Esophagus squamous epithelium (tissue), 4 donors: ENCODE results near the gene AHDC1.

ENCODE experiments used
- CTCF ChIP-seq, 6 experiments: fragments of 450-650 bp in 4 of 6; fragments of 200-600 bp in 2 of 6; sonication (generic) in 2 of 6; IDR thresholded peaks; one replicate each; pipeline ENCODE4 v1.5.1; 2016 to 2019; ENCODE audit warnings: antibody characterized with exemption in 6 of 6, mild to moderate bottlenecking in 4 of 6, moderate library complexity in 4 of 6
- POLR2A ChIP-seq, 4 donors: fragments of 450-650 bp; IDR thresholded peaks; one replicate each; pipeline ENCODE4 v1.6.1; 2017; ENCODE audit warnings: antibody characterized with exemption in 4 of 4, mild to moderate bottlenecking in 4 of 4, moderate library complexity in 3 of 4

- TF ChIP-seq POLR2A (IDR thresholded peaks at IDR 0.05) (peak in 2 of 4 donors; percentile 29 to 45), CTCF (IDR thresholded peaks at IDR 0.05) (no peak)
These were observed 31.0 kb upstream of the AHDC1 start, which contains the start of gene FGR for GRCh38 chr1:27634985-27635367.
